IMR-90 (cell line): Measurements from ENCODE around the gene RASL10B.

Experiments
- CHD1 ChIP-seq: IDR thresholded peaks from 2 replicates; pipeline ENCODE4 v1.6.1; 2012; ENCODE audit warnings: low read depth, low read length, improper control_type of control experiment
- CTCF ChIP-seq: conservative IDR thresholded peaks from 2 replicates; pipeline ENCODE4 v1.5.1; 2012; ENCODE audit warnings: mild to moderate bottlenecking, low read depth, low read length, improper control_type of control experiment
- ELK1 ChIP-seq: fragments of 150-350 bp; IDR thresholded peaks from 2 replicates; pipeline ENCODE4 v1.6.1; 2016; ENCODE audit warnings: low read depth, mild to moderate bottlenecking, low read length, moderate library complexity, borderline replicate concordance
- FOS ChIP-seq: fragments of 150-350 bp; IDR thresholded peaks from 2 replicates; pipeline ENCODE4 v1.6.1; 2016; ENCODE audit warnings: low read depth, low read length
- MAZ ChIP-seq: IDR thresholded peaks from 2 replicates; pipeline ENCODE4 v1.6.1; 2012; ENCODE audit warnings: low read depth, mild to moderate bottlenecking, low read length, improper control_type of control experiment, moderate library complexity, borderline replicate concordance
- MXI1 ChIP-seq: IDR thresholded peaks from 2 replicates; pipeline ENCODE4 v1.6.1; 2012; ENCODE audit warnings: low read depth, mild to moderate bottlenecking, low read length, moderate library complexity, borderline replicate concordance
- NFE2L2 ChIP-seq: fragments of 150-350 bp; IDR thresholded peaks from 2 replicates; pipeline ENCODE4 v1.6.1; 2016; ENCODE audit warnings: low read depth, mild to moderate bottlenecking, low read length
- POLR2A ChIP-seq: IDR thresholded peaks from 2 replicates; pipeline ENCODE4 v1.6.1; 2012; ENCODE audit warnings: mild to moderate bottlenecking, low read depth, low read length
- RAD21 ChIP-seq: IDR thresholded peaks from 2 replicates; pipeline ENCODE4 v1.6.1; 2012; ENCODE audit warnings: low read length, improper control_type of control experiment
- RCOR1 ChIP-seq: IDR thresholded peaks from 2 replicates; pipeline ENCODE4 v1.6.1; 2012; ENCODE audit warnings: mild to moderate bottlenecking, low read length, improper control_type of control experiment; ENCODE audit not compliant: insufficient replicate concordance
- RFX5 ChIP-seq: IDR thresholded peaks from 2 replicates; pipeline ENCODE4 v1.8.0; 2012; ENCODE audit warnings: low read depth, mild to moderate bottlenecking, low read length, moderate library complexity
- SMC3 ChIP-seq: fragments of 150-350 bp; IDR thresholded peaks from 2 replicates; pipeline ENCODE4 v1.6.1; 2016; ENCODE audit warnings: low read depth, mild to moderate bottlenecking, antibody characterized with exemption, low read length, moderate library complexity
- USF2 ChIP-seq: fragments of 150-350 bp; IDR thresholded peaks from 2 replicates; pipeline ENCODE4 v1.6.1; 2017; ENCODE audit warnings: mild to moderate bottlenecking, antibody characterized with exemption, low read length, low read depth

GRCh38 chr17:35748341-35748841 is 17.0 kb downstream of the RASL10B start:
- TF ChIP-seq CTCF: no peak
- no peak for TF ChIP-seq POLR2A
- TF ChIP-seq MAZ: no peak
- TF ChIP-seq USF2: no peak
- no peak for TF ChIP-seq RAD21
- no peak for TF ChIP-seq RFX5
- no peak for TF ChIP-seq MXI1
- TF ChIP-seq FOS: no peak
- no peak for TF ChIP-seq RCOR1
- no peak for TF ChIP-seq SMC3
- no peak for TF ChIP-seq ELK1
- TF ChIP-seq CHD1: no peak
- TF ChIP-seq NFE2L2: no peak
